NT2/D1 (cell line): Measurements from ENCODE around the gene SLIT3.
A peak's percentile ranks its signal among the peaks of the same experiment; 100 is the strongest.

ENCODE experiments used
- DNase-seq: peaks from one replicate; pipeline ENCODE4 v3.0.0-alpha.2; 2011; ENCODE audit warnings: low read depth, low spot score
- H3K27me3 ChIP-seq: 2 replicates; pipeline ENCODE4 v1.6.0; 2011; ENCODE audit warnings: mild to moderate bottlenecking; ENCODE audit not compliant: insufficient read length, insufficient read depth
- H3K36me3 ChIP-seq: 2 replicates; pipeline ENCODE4 v1.6.1; 2011; ENCODE audit warnings: mild to moderate bottlenecking, low read length, mixed read lengths; ENCODE audit not compliant: insufficient read depth, insufficient read length
- H3K4me1 ChIP-seq: 2 replicates; pipeline ENCODE4 v1.5.1; 2011; ENCODE audit not compliant: insufficient read depth, insufficient read length
- H3K4me3 ChIP-seq: 2 replicates; pipeline ENCODE4 v1.5.1; 2011; ENCODE audit warnings: low read depth; ENCODE audit not compliant: insufficient read length
- H3K9ac ChIP-seq: 2 replicates; pipeline ENCODE4 v1.6.0; 2011; ENCODE audit warnings: low read depth; ENCODE audit not compliant: insufficient read length
- H3K9me3 ChIP-seq: 2 replicates; pipeline ENCODE4 v1.5.1; 2011; ENCODE audit warnings: mild to moderate bottlenecking, low read length; ENCODE audit not compliant: insufficient read depth
- SUZ12 ChIP-seq: IDR thresholded peaks from 2 replicates; pipeline ENCODE4 v1.6.1; 2011; ENCODE audit not compliant: insufficient read length, insufficient read depth; ENCODE audit errors: extremely low read depth
- YY1 ChIP-seq: IDR thresholded peaks from 2 replicates; pipeline ENCODE4 v1.6.1; 2011; ENCODE audit not compliant: insufficient read length, insufficient read depth
- ZNF274 ChIP-seq: IDR thresholded peaks from 2 replicates; pipeline ENCODE4 v1.6.1; 2011; ENCODE audit warnings: mild to moderate bottlenecking, low read depth, low read length

SLIT3 gene

DNA sequence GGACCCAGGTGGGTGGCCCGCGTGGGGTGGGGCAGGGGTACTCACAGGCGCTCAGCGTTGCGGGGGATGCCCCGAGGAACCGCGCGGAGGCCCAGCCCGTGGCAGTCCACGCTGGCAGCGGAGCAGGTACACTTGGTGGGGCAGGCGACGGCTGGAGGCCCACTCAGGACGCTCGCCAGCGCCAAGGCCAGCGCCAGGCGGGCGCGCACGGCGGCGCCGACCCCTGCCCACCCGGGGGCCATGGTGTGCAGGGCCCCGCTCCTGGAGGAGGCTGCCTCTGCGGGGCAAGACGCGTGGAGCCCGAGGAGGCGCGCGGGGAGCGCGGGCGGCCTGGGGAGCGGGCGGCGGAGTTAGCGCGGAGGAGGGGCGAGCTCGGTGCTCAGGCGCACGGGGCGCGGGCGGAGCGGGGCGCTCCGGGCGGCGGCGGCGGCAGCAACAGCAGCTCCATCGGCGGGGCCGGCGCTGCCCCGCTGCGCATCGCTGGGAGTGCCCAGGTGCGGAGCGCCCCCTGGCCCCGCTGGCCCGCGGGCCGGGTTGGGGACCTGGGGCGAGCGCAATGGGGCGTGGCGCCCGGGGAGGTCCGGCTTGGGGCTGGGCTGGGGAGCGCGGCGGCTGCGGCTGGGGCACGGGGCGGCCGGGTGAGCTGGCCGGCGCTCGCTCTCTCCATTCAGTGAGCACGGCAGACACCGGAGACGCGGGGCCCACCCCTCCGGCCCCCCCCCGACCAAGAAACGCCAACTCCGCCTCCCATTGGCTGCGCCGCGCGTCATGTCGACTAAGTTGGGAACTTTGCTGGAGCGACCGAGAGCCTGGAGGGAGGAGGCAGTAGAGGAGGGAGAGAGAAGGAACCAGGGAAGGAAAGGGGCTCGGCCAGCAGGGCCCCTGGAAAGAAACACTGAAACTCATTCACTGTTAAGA lies at the start of gene SLIT3:
Gene SLIT3 (minus strand): TSS at position 672 of the 918 bp plus-strand sequence. CDS start 430 bp downstream, at position 242.
- H3K27me3 ChIP-seq: peaks cover 8% of the 10 kb centered on the region
- DNase-seq: peak; percentile 52
- TF ChIP-seq YY1 (no peak), ZNF274 (no peak), SUZ12 (no peak)
- H3K9ac ChIP-seq: peak within 1 kb of the TSS; percentile 85
- H3K36me3 ChIP-seq: peaks cover 3% of the 10 kb centered on the region
- H3K4me1 ChIP-seq: peaks cover 3% of the 10 kb centered on the region
- no peaks in the 10 kb centered on the region for H3K9me3 ChIP-seq
- peak within 1 kb of the TSS; percentile 68 for H3K4me3 ChIP-seq

DNA sequence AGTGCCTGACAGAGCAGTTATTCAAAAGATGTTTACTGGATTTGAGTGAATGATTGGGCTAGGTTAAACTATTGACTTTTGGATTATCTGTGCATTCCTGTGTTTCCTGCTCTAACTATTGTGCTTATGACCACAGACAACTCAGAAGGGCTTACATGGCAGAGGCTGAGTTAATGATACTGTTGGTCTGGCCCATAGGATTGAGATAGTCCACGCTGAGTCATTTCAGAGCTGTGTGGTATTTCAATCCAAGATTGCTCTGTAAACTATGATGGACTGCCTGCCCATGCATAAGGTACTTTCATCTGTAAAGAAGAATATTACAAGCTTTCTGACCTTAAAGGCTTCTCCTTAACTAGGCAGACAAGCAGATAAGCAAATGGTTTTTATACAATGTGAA lies 49.1 kb upstream of the SLIT3 start:
- H3K36me3 ChIP-seq: no peaks in the 10 kb centered on the region
- TF ChIP-seq YY1 (no peak), ZNF274 (no peak), SUZ12 (no peak)
- no peak for DNase-seq

DNA sequence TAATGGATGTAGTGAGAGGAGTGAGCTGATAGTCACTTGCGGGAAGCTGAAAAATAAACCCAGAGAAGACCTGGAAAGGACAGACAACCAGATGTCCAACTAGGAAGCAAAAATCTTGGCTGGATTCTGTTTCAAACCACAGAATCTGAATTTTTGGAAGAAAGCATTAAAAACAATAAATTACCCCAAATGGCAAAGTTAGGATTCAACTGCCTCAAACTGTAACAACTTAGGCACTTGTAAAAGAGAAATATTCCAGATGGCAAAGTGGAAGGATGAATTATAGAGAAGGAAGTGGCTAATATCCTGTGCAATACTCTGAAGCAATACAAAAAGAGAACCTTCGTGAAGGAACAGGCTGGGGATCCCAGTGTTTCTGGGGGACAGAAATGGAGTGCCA lies 46.8 kb upstream of the SLIT3 start:
- TF ChIP-seq YY1 (no peak), ZNF274 (no peak), SUZ12 (no peak)
- no peak for DNase-seq
- H3K9ac ChIP-seq: no peak overlapping the region
- no peaks in the 10 kb centered on the region for H3K36me3 ChIP-seq
- no peaks in the 10 kb centered on the region for H3K27me3 ChIP-seq
- H3K4me1 ChIP-seq: no peaks in the 10 kb centered on the region
- no peak overlapping the region for H3K4me3 ChIP-seq
- no peaks in the 10 kb centered on the region for H3K9me3 ChIP-seq

More for the DNA sequence above, 49.1 kb upstream of the SLIT3 start:
- Histone ChIP-seq H3K9ac (no peak overlapping the region), H3K4me1 (no peaks in the 10 kb centered on the region), H3K9me3 (no peaks in the 10 kb centered on the region), H3K27me3 (no peaks in the 10 kb centered on the region), H3K4me3 (no peak overlapping the region)

DNA sequence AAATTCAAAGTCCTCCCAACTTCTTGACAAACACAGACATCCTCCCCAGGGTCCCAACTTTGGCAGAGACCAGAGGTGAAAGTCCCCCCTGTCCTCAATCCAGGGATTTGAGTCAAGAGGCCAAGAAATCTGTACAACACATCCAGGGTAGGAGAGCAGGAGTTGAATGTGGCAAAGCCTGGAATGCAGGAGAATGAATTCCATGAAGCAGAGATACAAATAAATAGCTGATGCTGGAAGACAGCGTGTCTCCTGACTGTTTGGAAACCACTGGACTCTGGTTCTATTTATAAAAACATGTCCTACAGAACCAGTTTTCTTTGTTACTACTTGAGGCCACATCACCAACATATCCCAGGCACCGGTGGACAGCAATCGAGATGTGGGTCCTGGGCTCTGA lies 43.7 kb upstream of the SLIT3 start:
- Histone ChIP-seq H3K9ac (no peak overlapping the region), H3K4me1 (no peaks in the 10 kb centered on the region), H3K36me3 (no peaks in the 10 kb centered on the region), H3K4me3 (no peak overlapping the region), H3K27me3 (no peaks in the 10 kb centered on the region), H3K9me3 (no peaks in the 10 kb centered on the region)
- TF ChIP-seq YY1 (no peak), SUZ12 (no peak), ZNF274 (no peak)
- no peak for DNase-seq

DNA sequence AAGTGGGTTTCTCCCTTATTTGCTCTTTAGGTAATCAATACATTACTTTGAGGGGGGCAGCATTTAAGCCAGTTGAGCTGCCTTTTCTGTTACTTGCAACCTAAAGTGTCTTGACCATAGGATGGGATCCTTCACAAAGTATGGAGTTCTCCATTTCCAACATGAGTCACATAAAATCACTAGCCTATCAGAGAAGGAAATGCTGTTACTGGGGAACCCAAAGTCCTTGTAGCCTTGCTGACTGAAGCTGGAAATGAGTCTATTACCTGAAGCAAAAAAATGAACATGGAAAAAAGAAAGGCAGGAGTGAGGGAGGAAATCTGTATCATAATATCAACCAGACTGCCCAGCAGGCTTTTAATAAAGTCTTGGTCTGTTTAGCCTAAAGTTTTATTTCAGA lies 42.8 kb upstream of the SLIT3 start:
- Histone ChIP-seq H3K4me3 (no peak overlapping the region), H3K36me3 (no peaks in the 10 kb centered on the region), H3K4me1 (no peaks in the 10 kb centered on the region), H3K9ac (no peak overlapping the region), H3K27me3 (no peaks in the 10 kb centered on the region), H3K9me3 (no peaks in the 10 kb centered on the region)
- TF ChIP-seq SUZ12 (no peak), YY1 (no peak), ZNF274 (no peak)
- DNase-seq: no peak

DNA sequence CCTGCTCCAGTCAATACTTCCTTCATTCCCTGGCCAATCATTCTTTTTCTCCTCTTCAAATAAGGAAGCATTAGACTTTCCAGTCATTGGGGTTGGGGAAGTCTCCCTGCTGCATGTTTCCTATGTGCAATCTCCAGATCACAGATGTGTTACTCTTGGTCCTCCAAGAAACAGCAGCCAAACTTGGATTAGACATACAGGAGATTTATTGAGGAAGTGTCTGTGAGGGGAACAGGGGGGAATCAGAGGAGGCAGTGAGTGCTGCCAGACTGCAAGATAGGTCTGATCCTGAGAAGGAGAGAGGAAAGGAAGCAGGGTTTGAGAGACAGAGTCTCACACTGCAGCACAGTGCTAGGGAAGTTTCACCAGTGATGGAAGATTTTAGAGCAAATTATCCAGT lies 40.6 kb upstream of the SLIT3 start:
- Histone ChIP-seq H3K4me1 (no peaks in the 10 kb centered on the region), H3K27me3 (no peaks in the 10 kb centered on the region), H3K36me3 (no peaks in the 10 kb centered on the region), H3K9me3 (no peaks in the 10 kb centered on the region), H3K4me3 (no peak overlapping the region), H3K9ac (no peak overlapping the region)
- TF ChIP-seq SUZ12: no peak
- TF ChIP-seq ZNF274: no peak
- TF ChIP-seq YY1: no peak
- DNase-seq: no peak

DNA sequence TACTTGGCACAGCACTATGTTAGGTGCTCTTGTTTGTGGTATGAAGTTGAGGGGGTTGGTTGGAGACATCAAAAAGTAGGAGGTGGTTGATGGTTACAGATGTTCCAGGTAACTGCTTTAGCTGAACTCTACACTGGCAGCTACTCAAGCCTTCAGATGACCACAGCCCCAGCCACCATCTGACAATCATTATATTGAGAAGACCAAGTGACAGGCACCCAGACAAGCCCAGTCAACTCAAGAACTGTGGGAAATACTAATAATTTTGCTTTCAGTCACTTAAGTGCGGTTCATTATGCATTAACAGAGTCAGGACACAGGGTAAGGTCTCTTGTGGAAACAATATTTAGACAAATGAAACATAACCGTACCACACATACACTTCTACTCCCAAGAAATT lies 38.9 kb upstream of the SLIT3 start:
- Histone ChIP-seq H3K4me3 (no peak overlapping the region), H3K27me3 (no peaks in the 10 kb centered on the region), H3K36me3 (no peaks in the 10 kb centered on the region), H3K9me3 (no peaks in the 10 kb centered on the region), H3K9ac (no peak overlapping the region), H3K4me1 (no peaks in the 10 kb centered on the region)
- DNase-seq: no peak
- no peak for TF ChIP-seq ZNF274
- no peak for TF ChIP-seq YY1
- no peak for TF ChIP-seq SUZ12
